ENCODE measurements around the gene SYDE2. TPM values are rescaled to one million over a fixed set of nuclear protein-coding genes. Genes with fewer than 3 reads are reported as not detected.
"Not testable (repeated sequence)": the region's sequence is repeated elsewhere in the genome, so short reads cannot be mapped to it uniquely, and the experiment has no call there.

Gene SYDE2
- total RNA-seq, 1 experiment from 2014 or later = 12.0 TPM

DNA sequence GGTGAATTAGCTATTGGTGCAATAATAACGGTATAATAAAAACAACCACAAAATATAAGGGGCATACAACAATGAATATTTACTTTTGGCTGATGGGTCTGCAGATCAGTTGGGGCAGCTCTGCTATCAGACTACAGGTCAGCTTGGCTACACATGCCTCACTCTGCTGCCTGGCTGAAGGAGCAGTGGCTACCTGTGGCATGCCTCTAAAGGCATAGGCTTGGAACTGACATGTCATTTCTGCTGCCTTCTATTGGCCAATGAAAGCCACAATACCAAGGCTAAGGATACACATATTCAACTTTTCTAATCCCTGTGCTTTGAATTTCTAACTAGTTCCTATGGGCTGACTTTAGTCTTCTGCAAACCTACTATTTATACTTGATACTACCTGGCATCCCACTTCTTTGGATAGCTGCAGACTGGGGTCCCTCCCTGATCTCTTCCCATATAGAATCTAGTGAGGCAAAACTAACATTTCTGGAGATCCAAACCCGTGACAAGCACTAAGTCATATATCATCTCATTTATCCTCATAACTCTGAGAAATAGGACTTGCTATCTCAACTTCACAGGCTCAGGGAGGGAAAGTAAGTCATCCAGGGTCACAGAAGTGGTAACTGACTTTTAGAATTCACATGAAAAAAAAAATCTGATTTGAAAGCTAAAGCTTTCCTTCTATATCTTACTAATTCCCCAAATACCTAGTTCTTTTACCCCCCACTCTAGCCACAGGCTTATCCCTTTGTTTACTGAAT lies 19.2 kb upstream of the SYDE2 start:
- DNase-seq (ENCODE audit: low spot score) = no peak
- in situ Hi-C loops (cut with HindIII; ENCODE audit: low sequenced_read_pairs) = no loop called here

- in situ Hi-C loops (cut with HindIII; ENCODE audit: low sequenced_read_pairs) = no loop called here
- DNase-seq (ENCODE audit: low spot score) = no peak
These were observed 15.9 kb upstream of the SYDE2 start for GRCh38 chr1:85216697-85217096.

GRCh38 chr1:85214654-85215053 lies 13.8 kb upstream of the SYDE2 start:
- DNase-seq (ENCODE audit: low spot score) = no peak
- in situ Hi-C loops (cut with HindIII; ENCODE audit: low sequenced_read_pairs) = no loop called here

- in situ Hi-C loops (cut with HindIII; ENCODE audit: low sequenced_read_pairs) = no loop called here
- no peak for DNase-seq (ENCODE audit: low spot score)
These were observed 7.7 kb upstream of the SYDE2 start for GRCh38 chr1:85208488-85208887.

DNA sequence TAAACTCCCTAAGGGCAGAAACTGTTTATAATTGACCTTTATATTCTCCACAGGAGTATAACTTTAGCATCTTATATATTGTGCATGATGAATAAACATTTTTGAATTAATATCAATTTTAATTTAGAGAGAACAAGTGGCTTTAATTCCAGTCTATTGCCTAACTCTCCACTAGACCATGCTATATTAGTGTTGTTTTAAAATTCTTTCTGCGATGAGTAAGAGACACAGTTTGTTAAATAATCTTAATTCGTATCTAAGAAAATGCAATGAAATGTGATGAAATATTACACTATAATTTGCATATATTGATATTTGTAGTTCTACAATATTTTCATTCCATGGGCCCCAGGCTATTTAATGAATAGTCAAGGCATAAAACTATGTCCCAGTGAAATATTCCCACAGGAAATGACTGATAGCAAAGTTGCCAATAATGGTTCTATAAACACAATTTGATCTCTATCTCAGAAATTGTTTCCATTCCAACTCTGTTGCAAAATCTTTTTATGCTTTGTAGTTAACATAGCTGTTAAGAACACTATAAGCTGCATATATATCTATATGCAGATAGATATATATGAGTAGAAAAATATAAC lies 2.9 kb upstream of the SYDE2 start:
- in situ Hi-C loops (cut with HindIII; ENCODE audit: low sequenced_read_pairs) = no loop called here

DNA sequence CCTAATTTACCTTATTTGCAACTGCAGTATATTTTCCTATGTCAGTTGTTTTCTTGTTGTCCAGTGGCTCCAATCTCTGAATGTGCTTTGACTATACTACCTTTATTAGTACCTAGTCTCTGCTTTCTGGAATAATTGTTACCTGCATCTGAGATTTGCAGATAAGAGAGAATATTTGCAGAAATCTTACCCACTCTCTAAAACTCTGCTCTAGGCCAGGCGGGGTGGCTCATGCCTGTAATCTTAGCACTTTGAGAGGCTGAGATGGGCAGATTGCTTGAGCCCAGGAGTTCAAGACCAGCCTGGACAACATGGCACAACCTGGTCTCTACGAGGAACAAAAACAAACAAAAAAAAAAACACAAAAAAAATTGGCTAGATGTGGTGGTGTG lies 2.0 kb upstream of the SYDE2 start:
- in situ Hi-C loops (cut with HindIII; ENCODE audit: low sequenced_read_pairs) = no loop called here

More for the DNA sequence above, 2.9 kb upstream of the SYDE2 start:
- no peak for DNase-seq (ENCODE audit: low spot score)

DNA sequence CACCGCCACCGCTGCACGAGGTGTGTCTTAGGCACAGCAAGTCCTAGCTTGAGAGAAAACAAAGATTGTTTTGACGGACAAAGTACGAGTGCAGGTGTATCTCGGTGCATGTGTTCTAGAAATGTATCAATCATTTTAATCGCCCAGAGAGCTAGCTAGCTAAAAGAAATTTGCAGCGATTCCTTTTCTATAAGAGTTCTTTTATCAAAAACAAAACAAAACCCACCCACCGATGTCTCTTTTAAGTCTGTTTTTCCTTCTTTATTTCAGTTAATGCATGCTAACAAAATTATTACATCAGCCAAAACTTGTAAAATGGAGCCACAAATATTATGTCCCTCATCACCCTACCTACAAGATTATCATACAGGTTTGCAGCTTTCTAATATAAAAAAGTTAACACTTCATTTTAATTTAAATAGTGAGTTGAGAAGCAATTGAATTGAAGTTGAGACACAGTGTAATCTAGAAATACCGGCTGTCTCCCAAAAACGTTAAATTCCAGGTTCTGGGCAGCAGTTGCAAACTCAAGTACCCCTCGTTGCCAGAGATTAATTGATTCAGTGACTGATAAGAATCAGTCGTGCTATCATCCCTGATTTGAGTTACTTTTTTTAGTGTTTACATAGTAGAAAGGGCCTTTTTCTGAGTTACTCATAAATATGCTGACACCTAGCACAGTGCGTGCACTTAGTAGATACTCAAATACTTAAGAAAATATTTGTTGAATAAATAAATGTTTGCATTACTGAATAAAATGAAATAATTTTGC lies 1.5 kb upstream of the SYDE2 start:
- in situ Hi-C loops (cut with HindIII; ENCODE audit: low sequenced_read_pairs) = no loop called here
- DNase-seq (ENCODE audit: low spot score) = no peak

More for the DNA sequence above, 2.0 kb upstream of the SYDE2 start:
- no peak for DNase-seq (ENCODE audit: low spot score)

GRCh38 chr1:85201340-85202091 lies 700 bp upstream of the SYDE2 start:
- in situ Hi-C loops (cut with HindIII; ENCODE audit: low sequenced_read_pairs) = no loop called here
- no peak for DNase-seq (ENCODE audit: low spot score)

- in situ Hi-C loops (cut with HindIII; ENCODE audit: low sequenced_read_pairs) = no loop called here
- no peak for DNase-seq (ENCODE audit: low spot score)
These were observed 951 bp downstream of the SYDE2 start for GRCh38 chr1:85199667-85200462.

- DNase-seq (ENCODE audit: low spot score) = no peak
- in situ Hi-C loops (cut with HindIII; ENCODE audit: low sequenced_read_pairs) = no loop called here
These were observed 2.0 kb downstream of the SYDE2 start for GRCh38 chr1:85198864-85199263.

GRCh38 chr1:85196358-85196757 lies 4.5 kb downstream of the SYDE2 start:
- DNase-seq (ENCODE audit: low spot score) = no peak
- in situ Hi-C loops (cut with HindIII; ENCODE audit: low sequenced_read_pairs) = no loop called here

GRCh38 chr1:85195703-85196102 lies 5.1 kb downstream of the SYDE2 start:
- no peak for DNase-seq (ENCODE audit: low spot score)
- in situ Hi-C loops (cut with HindIII; ENCODE audit: low sequenced_read_pairs) = no loop called here

DNA sequence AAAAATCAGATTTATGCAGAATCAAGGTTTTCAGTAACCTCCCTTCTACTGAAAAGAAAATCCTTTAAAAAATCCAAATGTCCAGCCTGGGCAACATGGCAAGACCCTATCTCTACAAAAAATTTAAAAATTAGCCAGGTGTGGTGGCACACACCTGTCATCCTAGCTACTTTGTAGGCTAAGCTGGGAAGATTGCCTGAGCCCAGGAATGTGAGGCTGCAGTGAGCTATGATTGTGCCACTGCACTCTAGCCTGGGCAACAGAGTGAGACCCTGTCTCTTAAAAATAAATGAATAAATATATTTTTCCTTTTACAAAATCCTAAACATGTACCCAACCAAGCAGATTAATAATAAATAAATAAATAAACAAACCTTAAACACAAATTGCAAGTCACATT lies 8.7 kb downstream of the SYDE2 start:
- DNase-seq (ENCODE audit: low spot score); in situ Hi-C loops (cut with HindIII; ENCODE audit: low sequenced_read_pairs): not testable (repeated sequence)

GRCh38 chr1:85189120-85189519 lies 11.7 kb downstream of the SYDE2 start:
- DNase-seq (ENCODE audit: low spot score) = no peak
- in situ Hi-C loops (cut with HindIII; ENCODE audit: low sequenced_read_pairs) = no loop called here

GRCh38 chr1:85188530-85188929 lies 12.3 kb downstream of the SYDE2 start:
- DNase-seq (ENCODE audit: low spot score) = no peak
- in situ Hi-C loops (cut with HindIII; ENCODE audit: low sequenced_read_pairs) = no loop called here

GRCh38 chr1:85187021-85187420 lies 13.8 kb downstream of the SYDE2 start:
- DNase-seq (ENCODE audit: low spot score); in situ Hi-C loops (cut with HindIII; ENCODE audit: low sequenced_read_pairs): not testable (repeated sequence)

GRCh38 chr1:85184245-85184644 lies 16.6 kb downstream of the SYDE2 start:
- no peak for DNase-seq (ENCODE audit: low spot score)
- in situ Hi-C loops (cut with HindIII; ENCODE audit: low sequenced_read_pairs) = no loop called here

- in situ Hi-C loops (cut with HindIII; ENCODE audit: low sequenced_read_pairs) = no loop called here
- DNase-seq (ENCODE audit: low spot score) = no peak
These were observed 18.1 kb downstream of the SYDE2 start for GRCh38 chr1:85182700-85183099.

GRCh38 chr1:85180869-85181268 lies 19.9 kb downstream of the SYDE2 start:
- in situ Hi-C loops (cut with HindIII; ENCODE audit: low sequenced_read_pairs) = no loop called here
- DNase-seq (ENCODE audit: low spot score) = no peak

All from G401 (cell line).